NCI-H345 treated with DMSO at 0.1 percent for 48 hours (cell line): ENCODE measurements around the gene CHAF1B.
"Not testable (repeated sequence)": the region's sequence is repeated elsewhere in the genome, so short reads cannot be mapped to it uniquely, and the experiment has no call there.

Source experiments
- DNase-seq: peaks from one replicate; lab custom pipeline; 2025; ENCODE audit not compliant: unreplicated experiment; lab: John Stamatoyannopoulos, UW

Gene CHAF1B

DNA sequence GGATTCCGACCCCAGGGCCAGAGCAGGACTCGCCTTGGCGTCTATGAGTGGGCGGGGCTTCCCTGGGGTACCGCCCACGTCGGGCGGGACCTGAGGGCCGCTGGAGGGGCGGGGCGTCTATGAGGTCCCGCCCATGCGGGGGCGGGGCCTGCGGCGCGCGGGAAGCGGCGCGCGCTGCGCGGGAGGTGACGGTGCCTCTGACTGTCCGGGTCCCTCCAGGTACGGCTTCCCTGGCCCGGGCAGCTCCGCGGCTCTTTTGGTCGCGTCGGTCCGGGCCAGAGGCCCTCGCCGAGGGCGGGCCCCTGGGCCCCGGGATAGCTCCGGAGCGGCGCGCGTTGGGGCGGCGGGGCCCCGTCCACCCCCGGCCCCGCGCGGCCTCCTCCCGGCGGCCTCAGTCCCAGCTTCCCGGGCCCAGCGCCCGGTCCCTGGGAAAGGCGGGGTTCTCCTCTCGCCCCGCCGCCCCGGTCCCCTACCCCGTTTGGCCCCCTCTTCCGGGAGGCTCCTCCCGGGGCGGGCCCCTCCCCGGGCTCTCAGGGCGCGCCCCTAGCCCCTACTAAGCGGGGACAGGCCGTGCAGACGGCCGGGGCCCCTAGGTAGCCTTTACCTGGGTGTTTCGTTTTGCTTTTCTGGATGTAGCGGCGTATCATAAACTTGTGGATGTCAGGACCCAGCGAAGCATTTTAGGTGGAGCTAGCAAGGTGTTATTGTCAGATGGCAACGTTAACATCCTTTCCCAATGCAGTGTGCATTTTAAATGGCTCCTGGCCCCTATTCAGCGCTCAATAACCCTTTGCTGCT, at the start of gene CHAF1B:
Gene CHAF1B, plus strand, starts transcription at position 160 of the 798 bp plus-strand sequence. CDS start 745 bp downstream, outside the sequence.
- DNase-seq: peak; percentile 80

GRCh38 chr21:36337099-36337509, 48.1 kb upstream of the CHAF1B start:
- DNase-seq: no peak

GRCh38 chr21:36338975-36339374, 46.2 kb upstream of the CHAF1B start:
- DNase-seq: no peak

DNA sequence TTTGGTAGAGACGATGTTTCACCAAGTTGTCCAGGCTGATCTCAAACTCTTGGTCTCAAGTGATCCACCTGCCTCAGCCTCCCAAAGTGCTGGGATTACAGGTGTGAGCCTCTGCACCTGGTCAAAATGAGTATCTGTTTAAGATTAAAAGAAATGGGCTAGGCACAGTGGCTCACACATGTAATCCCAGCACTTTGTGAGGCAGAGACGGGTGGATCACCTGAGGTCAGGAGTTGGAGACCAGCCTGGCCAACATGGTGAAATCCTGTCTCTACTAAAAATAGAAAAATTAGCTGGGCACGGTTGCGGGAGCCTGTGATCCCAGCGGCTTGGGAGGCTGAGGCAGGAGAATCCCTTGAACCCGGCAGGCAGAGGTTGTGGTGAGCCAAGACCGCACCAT, 42.6 kb upstream of the CHAF1B start:
- not testable (repeated sequence) for DNase-seq

GRCh38 chr21:36344931-36345330, 40.3 kb upstream of the CHAF1B start:
- DNase-seq: no peak

GRCh38 chr21:36347278-36347961, 37.8 kb upstream of the CHAF1B start:
- no peak for DNase-seq

- DNase-seq: no peak
These were observed 37.2 kb upstream of the CHAF1B start for GRCh38 chr21:36347962-36348328.

GRCh38 chr21:36349315-36349714, 35.9 kb upstream of the CHAF1B start:
- DNase-seq: no peak

DNA sequence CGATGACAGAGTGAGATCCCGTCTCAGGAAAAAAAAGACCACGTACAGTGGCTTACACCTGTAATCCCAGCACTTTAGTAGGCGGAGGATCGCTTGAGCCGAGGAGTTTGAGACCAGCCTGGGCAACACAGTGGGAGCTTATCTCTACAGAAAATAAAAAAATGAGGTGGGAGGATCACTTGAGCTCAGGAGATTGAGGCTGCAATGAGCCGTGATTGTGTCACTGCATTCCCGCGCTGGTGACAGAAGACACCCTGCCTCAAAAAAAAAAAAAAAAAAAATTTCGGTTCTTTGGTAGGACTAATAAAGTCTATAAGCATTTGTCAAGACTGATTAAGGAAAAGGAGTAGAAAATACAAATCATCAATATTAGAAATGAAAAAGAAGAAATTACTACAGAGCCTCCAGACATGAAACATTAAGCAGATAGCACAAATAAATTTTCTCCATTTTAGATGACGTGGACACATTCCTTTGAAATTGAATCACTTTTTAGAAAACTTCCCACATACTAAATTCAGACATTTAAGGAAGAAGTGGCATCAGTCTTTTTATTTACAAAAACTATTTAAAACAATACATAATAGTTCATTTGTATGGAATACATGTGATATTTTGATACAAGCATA, 34.8 kb upstream of the CHAF1B start:
- DNase-seq: no peak

GRCh38 chr21:36354918-36355680, 30.1 kb upstream of the CHAF1B start:
- no peak for DNase-seq

DNA sequence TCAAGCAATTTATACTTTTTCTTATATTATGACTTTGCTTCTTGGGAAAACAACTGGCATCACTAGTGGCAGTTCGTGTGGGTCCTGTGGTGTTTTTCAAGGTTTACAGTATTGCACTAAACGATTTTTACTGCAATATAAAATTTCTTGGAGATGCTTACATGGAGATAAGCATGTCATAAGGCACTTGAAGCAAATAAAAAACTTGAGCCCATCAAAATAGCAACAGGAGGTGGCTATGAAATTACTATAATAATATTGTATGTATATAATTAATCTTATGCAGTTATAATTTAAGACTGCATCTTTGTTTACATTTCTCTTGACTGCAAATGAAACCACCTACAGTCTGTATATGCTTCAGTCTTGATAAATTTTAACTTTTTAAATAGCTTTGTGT, 29.3 kb upstream of the CHAF1B start:
- no peak for DNase-seq

DNA sequence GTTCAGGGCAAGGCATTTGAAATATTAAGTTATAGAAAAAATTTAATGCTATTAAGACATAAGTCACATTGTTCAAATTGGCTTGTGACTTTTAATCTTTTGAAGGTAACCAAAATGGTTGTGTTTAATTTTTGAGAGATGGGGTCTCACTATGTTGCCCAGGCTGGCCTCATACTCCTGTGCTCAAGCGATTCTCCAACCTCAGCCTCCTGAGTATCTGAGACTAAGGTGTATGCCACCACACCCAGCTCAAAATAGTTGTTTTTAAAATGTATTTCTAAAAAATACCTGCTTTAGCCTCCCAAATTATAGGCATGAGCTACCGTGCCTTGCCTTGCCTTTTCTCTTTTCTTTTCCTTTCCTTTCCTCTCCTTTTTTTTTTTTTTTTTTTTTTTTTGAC, 26.0 kb upstream of the CHAF1B start:
- DNase-seq: no peak

GRCh38 chr21:36369064-36369685, 16.0 kb upstream of the CHAF1B start:
- no peak for DNase-seq

GRCh38 chr21:36375994-36376393, 9.2 kb upstream of the CHAF1B start:
- DNase-seq: no peak

DNA sequence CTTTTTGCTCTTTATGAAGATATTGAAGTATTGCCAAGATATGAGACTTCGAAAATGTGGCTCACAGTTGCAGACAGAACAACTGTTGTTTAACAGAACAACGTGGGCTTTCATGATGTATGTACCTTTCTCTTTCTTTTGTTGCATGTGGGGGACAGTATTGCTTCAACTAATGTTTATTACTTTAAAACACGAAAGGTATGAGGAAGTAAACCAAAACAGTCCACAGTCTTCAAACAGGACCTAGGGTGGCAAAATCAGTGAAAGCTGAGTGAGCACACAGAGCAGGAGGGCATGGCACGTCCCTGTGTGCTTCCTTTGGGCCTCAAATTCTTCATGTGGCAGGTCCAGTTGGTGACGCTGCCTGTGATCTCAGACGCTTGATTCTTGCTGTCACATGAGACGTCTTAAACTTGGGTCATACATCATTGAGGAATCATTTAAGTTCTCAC, 7.8 kb upstream of the CHAF1B start:
- no peak for DNase-seq

- DNase-seq: no peak
These were observed 5.9 kb upstream of the CHAF1B start for GRCh38 chr21:36379251-36379650.

- DNase-seq: no peak
These were observed 3.2 kb upstream of the CHAF1B start for GRCh38 chr21:36381841-36382589.

- DNase-seq: not testable (repeated sequence)
These were observed 2.5 kb upstream of the CHAF1B start for GRCh38 chr21:36382722-36383121.

DNA sequence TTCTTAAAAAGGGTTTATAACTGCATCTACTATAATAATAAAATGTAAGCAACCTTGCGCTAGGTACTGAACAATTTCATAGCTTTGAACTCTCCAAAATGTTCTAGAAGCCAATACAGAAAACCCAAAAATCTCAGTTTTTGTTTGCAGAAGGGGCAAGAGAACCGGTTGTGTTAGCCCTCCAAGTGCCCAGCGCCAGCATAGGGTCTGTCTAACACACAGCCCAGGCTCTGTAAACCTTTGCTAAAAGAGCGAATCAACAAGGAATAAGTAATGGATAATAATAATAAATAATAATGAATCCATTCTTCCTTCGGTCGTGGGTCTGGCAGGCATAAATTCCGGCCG, 333 bp upstream of the CHAF1B start:
- DNase-seq: no peak

GRCh38 chr21:36386031-36386642, 945 bp downstream of the CHAF1B start:
- DNase-seq: no peak
